IMR-90 (cell line): Measurements from ENCODE around the gene KLHL17. TPM values are rescaled to one million over a fixed set of nuclear protein-coding genes. Genes with fewer than 3 reads are reported as not detected.
A peak's percentile ranks its signal among the peaks of the same experiment; 100 is the strongest.
"Not testable (repeated sequence)": the region's sequence is repeated elsewhere in the genome, so short reads cannot be mapped to it uniquely, and the experiment has no call there.

Source experiments
- ATAC-seq: fragments of 200-7000 bp; cut with Tn5 transposase; 2 replicates; pipeline ENCODE4 v1.9.1; 2020; ENCODE audit warnings: low read depth, mild to moderate bottlenecking, moderate library complexity
- BruUV-seq: library from RNA; stranded (reverse); fragments of 400-500 nt; replicated peaks from 2 replicates; lab custom pipeline; 2021; lab: Mats Ljungman, UMichigan
- CTCF ChIA-PET: fragments of 300-600 bp; formaldehyde crosslinking; extraction: SDS; loops from one replicate; lab custom pipeline; 2021; ENCODE audit warnings: antibody characterized with exemption; lab: Yijun Ruan, JAX
- POLR2A ChIA-PET: fragments of 300-600 bp; sonication (Branson Sonifier 250); formaldehyde crosslinking; loops from one replicate; lab custom pipeline; 2022; ENCODE audit warnings: antibody characterized with exemption; ENCODE audit not compliant: unreplicated experiment; lab: Charles Lee
- DNase-seq: peaks from one replicate; pipeline ENCODE4 v3.0.0; 2013
- H2AFZ ChIP-seq: replicated peaks from 2 replicates; pipeline ENCODE3; 2013; ENCODE audit warnings: low read length, mild to moderate bottlenecking; ENCODE audit not compliant: poor library complexity
- H2AK5ac ChIP-seq: 2 replicates; pipeline ENCODE4 v1.6.1; 2013; ENCODE audit warnings: low read depth, low read length, inconsistent platforms
- H2AK9ac ChIP-seq: replicated peaks from 2 replicates; pipeline ENCODE3; 2013; ENCODE audit warnings: mild to moderate bottlenecking, low read depth, low read length, moderate library complexity; ENCODE audit not compliant: poor library complexity
- H2BK120ac ChIP-seq: 2 replicates; pipeline ENCODE4 v1.6.1; 2013; ENCODE audit warnings: low read depth, low read length, inconsistent platforms
- H2BK15ac ChIP-seq: 3 replicates; pipeline ENCODE4 v1.6.1; 2013; ENCODE audit warnings: low read depth, low read length, inconsistent platforms
- H2BK20ac ChIP-seq: 2 replicates; pipeline ENCODE4 v1.6.1; 2013; ENCODE audit warnings: low read depth, mild to moderate bottlenecking, inconsistent platforms, low read length, moderate library complexity
- H2BK5ac ChIP-seq: 2 replicates; pipeline ENCODE4 v1.6.1; 2013; ENCODE audit warnings: mild to moderate bottlenecking, low read depth, low read length, inconsistent platforms; ENCODE audit not compliant: poor library complexity, severe bottlenecking
- H3K14ac ChIP-seq: replicated peaks from 2 replicates; pipeline ENCODE4 v1.6.1; 2013; ENCODE audit warnings: low read depth, low read length, inconsistent platforms
- H3K18ac ChIP-seq: 2 replicates; pipeline ENCODE4 v1.6.1; 2013; ENCODE audit warnings: low read depth, low read length, control low read depth
- H3K23ac ChIP-seq: 2 replicates; pipeline ENCODE4 v1.6.1; 2013; ENCODE audit warnings: low read depth, low read length, inconsistent platforms
- H3K27ac ChIP-seq: 2 replicates; pipeline ENCODE4 v1.5.1; 2013; ENCODE audit warnings: mild to moderate bottlenecking, control low read depth, low read length; ENCODE audit not compliant: insufficient read depth
- H3K27me3 ChIP-seq: 2 replicates; pipeline ENCODE4 v1.6.1; 2013; ENCODE audit warnings: low read length; ENCODE audit not compliant: control insufficient read depth, insufficient read depth
- H3K36me3 ChIP-seq: 2 replicates; pipeline ENCODE4 v1.6.1; 2013; ENCODE audit warnings: low read length, mixed read lengths; ENCODE audit not compliant: control insufficient read depth, insufficient read depth
- H3K4ac ChIP-seq: 2 replicates; pipeline ENCODE4 v1.6.1; 2013; ENCODE audit warnings: low read depth, low read length, inconsistent platforms
- H3K4me1 ChIP-seq: 2 replicates; pipeline ENCODE4 v1.6.1; 2013; ENCODE audit warnings: low read length, mixed read lengths; ENCODE audit not compliant: control insufficient read depth, insufficient read depth
- H3K4me2 ChIP-seq: 2 replicates; pipeline ENCODE4 v1.6.1; 2013; ENCODE audit warnings: low read depth, mild to moderate bottlenecking, control low read depth, low read length, moderate library complexity
- H3K4me3 ChIP-seq: 2 replicates; pipeline ENCODE4 v1.5.1; 2013; ENCODE audit warnings: low read depth, mild to moderate bottlenecking, control low read depth, low read length, moderate library complexity; ENCODE audit not compliant: insufficient read depth
- H3K56ac ChIP-seq: 2 replicates; pipeline ENCODE4 v1.6.1; 2013; ENCODE audit warnings: low read length, inconsistent platforms; ENCODE audit not compliant: insufficient read depth; ENCODE audit errors: extremely low read depth
- H3K79me1 ChIP-seq, 2 experiments: 2 replicates each; pipeline ENCODE4 v1.6.1; 2013; ENCODE audit warnings: low read length in 2 of 2, inconsistent platforms in 1 of 2, low read depth in 1 of 2
- H3K9ac ChIP-seq: 2 replicates; pipeline ENCODE4 v1.6.1; 2013; ENCODE audit warnings: low read depth, low read length, control low read depth
- H3K9me1 ChIP-seq: 2 replicates; pipeline ENCODE4 v1.6.1; 2013; ENCODE audit warnings: low read length, inconsistent platforms; ENCODE audit not compliant: insufficient read depth
- H3K9me3 ChIP-seq: 2 replicates; pipeline ENCODE4 v1.6.1; 2013; ENCODE audit warnings: low read length; ENCODE audit not compliant: control insufficient read depth, insufficient read depth
- H4K20me1 ChIP-seq: 2 replicates; pipeline ENCODE4 v1.6.1; 2013; ENCODE audit warnings: low read length, inconsistent platforms; ENCODE audit not compliant: insufficient read depth
- H4K5ac ChIP-seq: 2 replicates; pipeline ENCODE4 v1.6.1; 2013; ENCODE audit warnings: mild to moderate bottlenecking, low read depth, low read length, control low read depth
- H4K8ac ChIP-seq, 2 experiments: 2 replicates each; pipeline ENCODE4 v1.6.1; 2013; ENCODE audit warnings: low read depth in 2 of 2, low read length in 2 of 2, control low read depth in 1 of 2, inconsistent platforms in 1 of 2
- H4K91ac ChIP-seq: 2 replicates; pipeline ENCODE4 v1.6.1; 2013; ENCODE audit warnings: low read depth, low read length, inconsistent platforms; ENCODE audit not compliant: insufficient read depth
- CEBPB ChIP-seq: IDR thresholded peaks from 2 replicates; pipeline ENCODE4 v1.6.1; 2012; ENCODE audit warnings: low read depth, low read length, improper control_type of control experiment
- POLR2A ChIP-seq: IDR thresholded peaks from 2 replicates; pipeline ENCODE4 v1.6.1; 2012; ENCODE audit warnings: mild to moderate bottlenecking, low read depth, low read length
- RFX5 ChIP-seq: IDR thresholded peaks from 2 replicates; pipeline ENCODE4 v1.8.0; 2012; ENCODE audit warnings: low read depth, mild to moderate bottlenecking, low read length, moderate library complexity
- WGBS, 2 experiments: methylation state at CpG; one replicate each; pipeline versions ENCODE4 v1.1.5 to v1.1.7; 2013; ENCODE audit warnings: missing lambda C conversion rate in 2 of 2; ENCODE audit not compliant: insufficient read length in 1 of 2; ENCODE audit errors: extremely low coverage in 2 of 2; 5-methylcytosine and 5-hydroxymethylcytosine counted together
- dilution Hi-C: fragments of 300-500 bp; cut with HindIII; formaldehyde crosslinking; loops from one replicate; pipeline ENCODE4 v1.14.3; 2018; ENCODE audit warnings: low sequenced_read_pairs; ENCODE audit not compliant: unreplicated experiment
- in situ Hi-C: fragments of 300-500 bp; cut with MboI; formaldehyde crosslinking; loops from 3 replicates; pipeline ENCODE4 v1.14.3; 2019; ENCODE audit warnings: low sequenced_read_pairs, inconsistent platforms, mixed read lengths
- intact Hi-C: fragments of 100-400 bp; cut with micrococcal nuclease; formaldehyde crosslinking; loops from 2 replicates; pipeline ENCODE4 v1.10.0; 2022
- polyA plus RNA-seq, 3 experiments: library from polyadenylated mRNA; depleted of rRNA; stranded (reverse); fragments of >200 nt; gene quantifications; 2 replicates each; pipeline ENCODE4 v1.2.3, GENCODE V29; 2012; ENCODE audit warnings: low replicate concordance in 1 of 3
- total RNA-seq: library from RNA; depleted of rRNA; stranded (reverse); fragments of >200 nt; gene quantifications from 2 replicates; pipeline ENCODE4 v1.2.3, GENCODE V29; 2012

KLHL17 gene
- total and polyA plus RNA-seq, 2 of the 4 experiments (the other 2 are of a cell fraction), result 3.4 to 41.0 TPM

DNA sequence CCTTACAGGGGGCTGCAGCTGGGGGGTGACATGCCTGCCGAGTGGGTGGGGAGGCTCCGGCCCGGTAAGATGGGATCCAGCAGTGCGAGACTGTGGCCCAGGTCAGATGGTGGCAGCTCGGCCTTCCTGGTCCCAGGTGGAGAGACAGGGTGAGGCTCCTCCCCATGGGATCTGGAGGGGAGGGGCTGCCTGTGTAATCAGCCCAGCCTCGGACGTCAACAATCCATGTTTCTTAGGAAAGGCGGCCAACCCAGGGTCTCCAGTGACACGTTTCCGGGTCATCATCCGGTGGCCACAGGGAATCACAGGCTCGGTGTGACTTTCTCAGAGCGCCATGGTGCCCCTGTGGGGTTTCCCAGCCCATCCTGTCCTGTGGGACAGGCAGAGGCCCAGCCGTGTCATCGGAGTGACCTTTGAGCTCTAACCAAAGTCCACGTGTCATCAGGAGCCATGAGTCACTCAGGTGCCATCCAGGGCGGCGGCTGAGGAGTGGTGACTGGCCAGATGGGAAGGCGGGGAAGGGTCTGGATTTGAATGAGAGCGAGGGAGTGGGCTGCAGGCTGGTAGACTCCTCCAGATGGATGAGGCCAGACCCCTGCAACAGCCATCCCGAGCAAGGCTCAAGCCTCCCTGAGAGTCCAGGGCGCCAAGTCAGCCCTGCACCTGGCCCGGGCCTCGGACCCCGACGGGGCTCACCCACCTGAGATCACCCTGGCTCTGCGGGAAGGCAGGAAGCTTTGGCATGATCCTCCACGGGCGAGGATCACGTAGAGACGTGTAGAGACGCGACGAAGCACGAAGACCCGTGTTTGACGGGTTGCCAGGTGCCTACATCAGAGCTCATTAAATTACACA is 46.1 kb downstream of the KLHL17 start:
- Histone ChIP-seq H3K4me2 (no peak overlapping the region), H3K14ac (no peak overlapping the region), H3K23ac (no peak overlapping the region), H4K91ac (no peak overlapping the region), H2BK120ac (no peak overlapping the region), H2AK5ac (peak overlapping the region; percentile 16; the same call in 1 of the 2 replicates), H2AFZ (peak overlapping the region; percentile 43), H3K27ac (no peak overlapping the region), H3K4me1 (peaks cover 8% of the 10 kb centered on the region), H3K4ac (no peak overlapping the region), H3K4me3 (no peak overlapping the region), H2AK9ac (peak overlapping the region; percentile 78), H4K5ac (no peak overlapping the region), H3K9me1 (peaks cover 6% of the 10 kb centered on the region; the same call in 1 of the 2 replicates), H4K8ac (no peak overlapping the region), H2BK5ac (no peak overlapping the region), H2BK20ac (no peak overlapping the region), H3K9ac (no peak overlapping the region), H4K20me1 (peaks cover 4% of the 10 kb centered on the region; the same call in 1 of the 2 replicates), H3K27me3 (no peaks in the 10 kb centered on the region), H2BK15ac (no peak overlapping the region), H3K18ac (no peak overlapping the region), H3K36me3 (no peaks in the 10 kb centered on the region), H3K56ac (no peak overlapping the region), H3K9me3 (no peaks in the 10 kb centered on the region), H3K79me1 (peaks cover 6 to 15% of the 10 kb centered on the region in 2 experiments; a peak in 3 of 4 replicates)
- WGBS, 2 experiments, result 85% methylated on average over 20 of the region's 37 CpGs; no CpG with 5 or more reads in 1 of the 2 experiments
- in situ Hi-C loops (no loop called here), dilution Hi-C loops (no loop called here), intact Hi-C loops (no loop called here)
- CTCF ChIA-PET, result no interaction called here
- POLR2A ChIA-PET, result no interaction called here
- DNase-seq (no peak), ATAC-seq (no peak)
- BruUV-seq, result no TSS peak
- TF ChIP-seq POLR2A (no peak), RFX5 (no peak), CEBPB (no peak)

DNA sequence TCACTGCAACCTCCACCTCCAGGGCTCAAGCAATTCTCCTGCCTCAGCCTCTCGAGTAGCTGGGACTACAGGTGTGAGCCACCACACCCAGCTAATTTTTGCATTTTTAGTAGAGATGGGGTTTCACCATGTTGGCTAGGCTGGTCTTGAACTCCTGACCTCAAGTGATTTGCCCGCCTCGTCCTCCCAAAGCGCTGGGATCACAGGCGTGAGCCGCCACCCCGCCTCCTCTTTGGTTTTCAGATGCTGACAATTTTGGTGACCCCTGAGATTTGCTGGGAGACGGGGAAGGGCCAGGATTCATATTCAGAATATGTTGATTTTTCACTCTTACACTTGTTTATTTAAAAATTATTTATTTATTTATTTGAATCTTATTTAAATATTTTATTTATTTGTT is 49.7 kb downstream of the KLHL17 start:
- H3K4me1 ChIP-seq, H3K18ac ChIP-seq, H4K20me1 ChIP-seq, H2AK5ac ChIP-seq, H4K8ac ChIP-seq, H2BK15ac ChIP-seq, ATAC-seq, dilution Hi-C loops, H3K27me3 ChIP-seq, H3K14ac ChIP-seq, H4K91ac ChIP-seq, in situ Hi-C loops, H2BK120ac ChIP-seq, H3K56ac ChIP-seq, H3K9ac ChIP-seq, BruUV-seq, H2BK5ac ChIP-seq, DNase-seq, H3K23ac ChIP-seq, H3K9me1 ChIP-seq, H3K4me2 ChIP-seq, H2AK9ac ChIP-seq, H3K4ac ChIP-seq, H3K9me3 ChIP-seq, H3K36me3 ChIP-seq, H3K27ac ChIP-seq, H4K5ac ChIP-seq, intact Hi-C loops, H3K4me3 ChIP-seq, H2AFZ ChIP-seq, H2BK20ac ChIP-seq, POLR2A ChIA-PET: not testable (repeated sequence)
- H3K79me1 ChIP-seq, result peaks cover 0 to 16% of the 10 kb centered on the region in 2 experiments; a peak in 2 of 4 replicates
- no CpG with 5 or more reads among the region's 8 CpGs for WGBS, 2 experiments
- CTCF ChIA-PET, result interaction anchor here (1.2 kb wide), 1 partner anchor 8 kb away, joined by 3 read pairs; no protein-coding TSS in a partner anchor
